ENCODE results near the gene WDR47. TPM values are rescaled to one million over a fixed set of nuclear protein-coding genes. Genes with fewer than 3 reads are reported as not detected.

The WDR47 gene
- total RNA-seq: 17.2 and 23.8 TPM in 2 replicates

GRCh38 chr1:109041621-109042468 is at the start of gene WDR47:
WDR47 (minus strand) TSS chr1:109042102; CDS start chr1:109023512, 18,590 bp downstream.

GRCh38 chr1:109090196-109091077 is 48.5 kb upstream of the WDR47 start, which contains the start of gene TMEM167B:
TMEM167B (plus strand) TSS chr1:109090764; CDS start chr1:109090873, 109 bp downstream.

GRCh38 chr1:109075531-109076490 is 33.9 kb upstream of the WDR47 start, which contains the start of gene TAF13:
TAF13 (minus strand) TSS chr1:109076003; CDS start chr1:109075947, 56 bp downstream.

GRCh38 chr1:108963052-108963686 is 78.7 kb downstream of the WDR47 start, which contains the start of gene CLCC1:
CLCC1 (minus strand) TSS chr1:108963484; CDS start chr1:108950437, 13,047 bp downstream.

Other genes with a start within 250 kb of the WDR47 start
- not detected in 2 replicates for gene AKNAD1, start 185.0 kb downstream of the WDR47 start, total RNA-seq
- 6.5 and 18.7 TPM in 2 replicates for gene GPSM2, start 165.1 kb downstream of the WDR47 start, total RNA-seq
- 58.2 and 73.0 TPM in 2 replicates for gene CLCC1, start 78.6 kb downstream of the WDR47 start, total RNA-seq
- 172 and 200 TPM in 2 replicates for gene TAF13, start 33.9 kb upstream of the WDR47 start, total RNA-seq
- 33.0 and 40.7 TPM in 2 replicates for gene TMEM167B, start 48.7 kb upstream of the WDR47 start, total RNA-seq
- gene ELAPOR1, start 72.0 kb upstream of the WDR47 start, total RNA-seq: 0.23 and 0.89 TPM in 2 replicates
- 280 and 283 TPM in 2 replicates for gene SARS1, start 171.8 kb upstream of the WDR47 start, total RNA-seq
- 3.0 and 4.5 TPM in 2 replicates for gene CELSR2, start 207.4 kb upstream of the WDR47 start, total RNA-seq
- gene PSRC1, start 241.0 kb upstream of the WDR47 start, total RNA-seq: 1.5 and 6.0 TPM in 2 replicates